GM19455 (cell line): ENCODE data around the gene MOV10.
"Not testable (repeated sequence)": the region's sequence is repeated elsewhere in the genome, so short reads cannot be mapped to it uniquely, and the experiment has no call there.

Experiments used
- ATAC-seq: cut with Tn5 transposase; IDR thresholded peaks from one replicate; pipeline ENCODE4 v1.9.1; 2021; ENCODE audit not compliant: unreplicated experiment

The MOV10 gene, protein sequence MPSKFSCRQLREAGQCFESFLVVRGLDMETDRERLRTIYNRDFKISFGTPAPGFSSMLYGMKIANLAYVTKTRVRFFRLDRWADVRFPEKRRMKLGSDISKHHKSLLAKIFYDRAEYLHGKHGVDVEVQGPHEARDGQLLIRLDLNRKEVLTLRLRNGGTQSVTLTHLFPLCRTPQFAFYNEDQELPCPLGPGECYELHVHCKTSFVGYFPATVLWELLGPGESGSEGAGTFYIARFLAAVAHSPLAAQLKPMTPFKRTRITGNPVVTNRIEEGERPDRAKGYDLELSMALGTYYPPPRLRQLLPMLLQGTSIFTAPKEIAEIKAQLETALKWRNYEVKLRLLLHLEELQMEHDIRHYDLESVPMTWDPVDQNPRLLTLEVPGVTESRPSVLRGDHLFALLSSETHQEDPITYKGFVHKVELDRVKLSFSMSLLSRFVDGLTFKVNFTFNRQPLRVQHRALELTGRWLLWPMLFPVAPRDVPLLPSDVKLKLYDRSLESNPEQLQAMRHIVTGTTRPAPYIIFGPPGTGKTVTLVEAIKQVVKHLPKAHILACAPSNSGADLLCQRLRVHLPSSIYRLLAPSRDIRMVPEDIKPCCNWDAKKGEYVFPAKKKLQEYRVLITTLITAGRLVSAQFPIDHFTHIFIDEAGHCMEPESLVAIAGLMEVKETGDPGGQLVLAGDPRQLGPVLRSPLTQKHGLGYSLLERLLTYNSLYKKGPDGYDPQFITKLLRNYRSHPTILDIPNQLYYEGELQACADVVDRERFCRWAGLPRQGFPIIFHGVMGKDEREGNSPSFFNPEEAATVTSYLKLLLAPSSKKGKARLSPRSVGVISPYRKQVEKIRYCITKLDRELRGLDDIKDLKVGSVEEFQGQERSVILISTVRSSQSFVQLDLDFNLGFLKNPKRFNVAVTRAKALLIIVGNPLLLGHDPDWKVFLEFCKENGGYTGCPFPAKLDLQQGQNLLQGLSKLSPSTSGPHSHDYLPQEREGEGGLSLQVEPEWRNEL

GRCh38 chr1:112674440-112674985 lies at the start of gene MOV10:
MOV10 (plus strand) TSS chr1:112674659; CDS start chr1:112674913, 254 bp downstream.
- peak; percentile 78 for ATAC-seq

GRCh38 chr1:112625696-112626095 lies 48.8 kb upstream of the MOV10 start:
- no peak for ATAC-seq

DNA sequence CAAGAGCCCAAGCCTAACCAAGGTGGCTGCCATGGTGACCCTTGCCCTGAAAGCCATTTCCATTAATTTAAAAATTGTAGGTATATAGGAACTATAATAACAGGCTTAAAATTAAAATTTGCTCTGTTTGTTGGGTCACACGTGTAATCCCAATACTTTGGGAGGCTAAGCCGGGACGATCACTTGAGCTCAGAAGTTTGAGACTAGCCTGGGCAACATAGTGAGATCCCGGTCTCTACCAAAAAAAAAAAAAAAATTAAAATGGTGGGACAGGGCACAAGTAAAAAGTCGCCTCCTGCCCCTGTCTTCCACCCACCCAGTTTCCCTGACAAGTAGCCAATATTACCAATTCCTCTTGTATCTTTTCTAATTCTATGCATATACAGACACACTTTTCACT lies 48.3 kb upstream of the MOV10 start:
- ATAC-seq, result no peak

DNA sequence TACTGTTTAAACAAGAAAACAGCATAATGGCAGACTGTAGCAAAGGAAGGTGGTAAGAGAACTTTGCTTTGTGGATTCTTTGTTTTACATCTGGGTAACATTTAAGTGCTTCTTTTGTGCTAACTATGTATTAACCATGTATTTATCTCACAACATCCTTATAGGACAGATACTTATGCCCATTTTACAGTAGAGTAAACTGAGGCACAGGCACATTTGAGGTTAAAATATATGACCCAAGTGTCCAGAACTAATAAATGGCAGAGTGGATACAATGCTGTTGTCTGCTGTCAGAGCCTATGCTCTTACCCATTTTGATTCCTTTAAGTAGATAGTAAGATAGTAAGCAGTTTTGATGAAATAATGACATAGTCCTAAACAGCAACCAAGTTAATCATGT lies 47.6 kb upstream of the MOV10 start:
- no peak for ATAC-seq

DNA sequence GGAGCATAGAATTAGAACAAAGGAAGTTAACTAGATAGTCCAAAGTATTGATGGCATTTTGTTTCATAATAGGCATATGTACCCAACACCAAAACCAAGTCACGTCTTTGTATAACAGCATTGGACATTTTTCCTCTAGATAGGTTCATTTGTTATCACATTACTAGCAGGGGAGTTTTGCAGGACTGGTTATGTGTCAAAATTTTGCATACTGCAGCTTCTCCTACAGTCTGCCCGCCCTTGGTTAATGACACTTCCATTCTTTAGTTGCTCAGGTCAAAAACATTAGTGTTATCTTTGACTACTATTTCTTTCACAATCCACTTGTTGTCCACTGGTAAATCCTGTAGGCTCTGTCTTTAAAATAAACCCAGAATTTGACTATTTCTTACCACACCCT lies 45.9 kb upstream of the MOV10 start:
- ATAC-seq, result no peak

DNA sequence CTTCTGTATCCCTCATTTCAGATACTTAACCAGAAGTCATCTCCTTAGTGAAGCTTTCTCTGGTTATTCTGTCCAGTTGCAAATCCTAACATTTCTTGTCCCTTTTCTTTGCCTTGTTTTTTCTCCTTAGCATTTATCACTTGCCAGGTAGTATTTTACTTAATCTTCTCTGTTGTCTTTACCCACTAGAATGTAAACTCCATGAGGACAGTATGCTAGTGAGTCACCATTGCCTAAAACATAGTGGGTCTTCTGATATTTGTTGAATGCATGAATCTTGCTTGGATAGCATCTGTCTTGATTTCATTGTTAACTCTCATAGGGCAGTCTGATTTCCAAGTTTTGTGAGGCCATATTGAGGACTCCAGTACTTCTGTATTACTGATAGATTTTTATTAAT lies 45.2 kb upstream of the MOV10 start:
- no peak for ATAC-seq

DNA sequence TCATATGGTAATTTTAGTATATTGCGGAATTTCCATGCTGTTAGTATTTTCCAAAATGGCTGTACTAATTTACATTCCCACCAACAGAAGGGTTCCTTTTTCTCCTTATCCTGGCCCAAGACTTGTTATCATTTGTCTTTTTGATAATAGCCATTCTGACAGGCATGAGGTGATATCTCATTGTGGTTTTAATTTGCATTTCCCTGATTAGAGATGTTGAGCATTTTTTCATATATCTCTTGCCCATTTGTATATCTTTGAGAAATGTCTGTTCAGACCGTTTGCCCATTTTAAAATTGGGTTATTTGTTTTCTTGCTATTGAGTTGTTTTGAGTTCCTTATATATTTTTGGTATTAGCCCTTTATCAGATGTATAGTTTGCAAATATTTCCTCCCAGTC lies 40.8 kb upstream of the MOV10 start:
- ATAC-seq, result no peak

DNA sequence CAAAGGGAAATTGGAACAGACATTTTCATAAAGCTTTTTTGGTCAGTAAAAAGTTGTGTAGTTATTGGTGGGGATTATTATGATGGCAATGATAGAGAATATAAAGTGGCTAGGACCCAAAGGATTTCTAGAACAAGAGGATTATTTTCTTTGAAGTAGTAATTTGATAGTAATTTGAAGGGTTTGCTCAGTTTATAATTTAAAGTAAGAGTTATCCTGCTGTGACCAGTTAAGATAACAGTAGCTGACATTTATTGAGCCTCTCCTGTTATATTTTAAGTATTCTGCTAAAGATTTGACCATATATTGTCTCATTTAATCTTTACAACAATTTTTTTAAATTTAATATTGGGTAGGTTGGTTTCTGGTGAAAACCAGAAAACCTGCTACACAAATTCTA lies 40.1 kb upstream of the MOV10 start:
- ATAC-seq, result no peak

DNA sequence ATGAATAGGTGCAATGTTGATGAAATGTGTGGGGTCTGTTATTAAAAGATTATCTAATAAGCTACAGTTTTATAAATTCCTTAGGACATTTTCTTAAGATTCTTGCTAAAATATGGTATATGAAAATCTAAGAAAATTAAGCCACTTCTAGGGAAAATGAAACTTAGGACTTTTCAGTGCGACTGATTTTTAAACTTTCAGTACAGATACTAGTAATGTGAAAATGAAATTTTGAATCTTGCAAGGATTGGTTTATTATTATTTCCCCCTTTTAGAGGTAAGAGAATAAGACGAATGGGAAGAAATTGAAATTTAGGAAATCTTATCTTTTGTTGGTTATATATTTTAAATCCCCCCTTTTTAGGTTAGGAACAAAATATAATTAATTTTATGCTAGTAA lies 38.4 kb upstream of the MOV10 start:
- ATAC-seq, result no peak

- ATAC-seq, result no peak
These were observed 37.7 kb upstream of the MOV10 start for GRCh38 chr1:112636597-112637253.

DNA sequence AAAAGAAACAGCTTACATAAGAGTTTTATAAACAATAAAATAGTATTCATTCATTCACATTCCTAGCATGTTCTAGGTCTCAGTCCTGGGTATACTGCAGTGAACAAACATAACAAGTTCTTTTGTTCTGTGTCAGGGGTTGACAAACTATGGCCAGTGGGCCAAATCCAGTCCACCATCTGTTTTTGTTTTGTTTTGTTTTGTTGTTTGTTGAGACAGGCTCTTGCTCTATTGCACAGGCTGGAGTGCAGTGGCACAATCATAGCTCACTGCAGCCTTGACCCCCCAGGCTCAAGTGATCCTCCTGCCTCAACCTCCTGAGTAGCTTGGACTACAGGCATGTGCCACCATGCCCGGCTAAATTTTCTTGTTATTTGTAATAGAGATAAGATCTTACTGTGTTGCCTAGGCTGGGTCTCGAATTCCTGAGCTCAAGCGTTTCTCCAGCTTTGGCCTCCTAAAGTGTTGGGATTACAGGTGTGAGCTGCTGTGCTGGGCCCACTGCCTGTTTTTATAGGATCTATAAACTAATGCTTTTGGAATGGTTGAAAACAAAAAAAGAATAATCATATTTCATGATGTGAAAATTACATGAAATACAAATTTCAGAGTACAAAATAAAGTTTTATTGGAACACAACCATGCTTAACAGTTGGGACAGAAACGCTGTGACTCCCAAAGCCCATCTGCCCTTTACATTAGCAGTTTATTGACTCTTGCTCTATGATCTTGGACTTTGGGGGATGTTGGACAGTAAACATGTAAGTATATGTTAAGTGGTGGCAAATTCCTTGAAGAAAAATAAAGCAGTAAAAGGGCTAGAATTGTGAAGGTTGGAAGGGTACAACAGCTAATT lies 37.0 kb upstream of the MOV10 start:
- ATAC-seq, result no peak

- no peak for ATAC-seq
These were observed 36.4 kb upstream of the MOV10 start for GRCh38 chr1:112638110-112638428.

GRCh38 chr1:112640437-112640836 lies 34.0 kb upstream of the MOV10 start:
- not testable (repeated sequence) for ATAC-seq

DNA sequence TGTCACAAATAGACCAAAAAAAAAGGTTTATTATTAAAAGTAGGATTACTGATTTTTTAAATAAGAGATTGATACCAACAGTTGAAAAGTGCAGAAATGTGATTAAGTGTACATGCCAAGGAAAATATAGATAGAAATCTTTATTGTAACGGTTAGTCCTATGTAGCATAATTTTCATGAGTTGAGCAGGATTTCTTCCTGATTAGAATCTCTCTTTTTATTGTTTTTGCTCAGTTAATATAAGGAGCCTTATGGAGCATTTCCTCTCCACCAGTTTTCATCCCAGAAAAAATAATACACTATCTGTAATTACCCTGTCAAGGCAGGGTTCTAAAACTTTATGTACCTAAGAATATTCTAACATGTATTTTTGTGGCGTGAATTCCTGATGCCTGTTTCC lies 31.4 kb upstream of the MOV10 start:
- no peak for ATAC-seq

GRCh38 chr1:112646225-112646624 lies 28.2 kb upstream of the MOV10 start:
- no peak for ATAC-seq

GRCh38 chr1:112651205-112651604 lies 23.3 kb upstream of the MOV10 start:
- ATAC-seq, result no peak

DNA sequence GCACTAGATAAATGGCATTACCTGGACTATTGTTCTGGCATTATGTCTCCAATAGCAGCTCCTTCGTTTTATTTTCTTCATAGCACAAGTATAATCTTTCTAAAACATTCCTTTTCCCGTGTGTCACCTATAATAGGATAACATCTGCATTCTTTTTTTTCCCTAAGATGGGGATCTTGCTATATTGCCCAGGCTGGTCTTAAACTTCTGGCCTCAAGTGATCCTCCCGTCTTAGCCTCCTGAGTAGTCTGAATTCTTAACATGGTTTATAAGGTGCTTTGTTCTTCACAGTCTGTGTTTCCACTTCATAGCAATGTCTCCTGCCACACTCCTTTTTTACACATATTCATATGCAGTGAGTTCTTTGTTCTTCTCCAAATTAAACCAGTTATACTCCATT lies 8.6 kb upstream of the MOV10 start:
- no peak for ATAC-seq

DNA sequence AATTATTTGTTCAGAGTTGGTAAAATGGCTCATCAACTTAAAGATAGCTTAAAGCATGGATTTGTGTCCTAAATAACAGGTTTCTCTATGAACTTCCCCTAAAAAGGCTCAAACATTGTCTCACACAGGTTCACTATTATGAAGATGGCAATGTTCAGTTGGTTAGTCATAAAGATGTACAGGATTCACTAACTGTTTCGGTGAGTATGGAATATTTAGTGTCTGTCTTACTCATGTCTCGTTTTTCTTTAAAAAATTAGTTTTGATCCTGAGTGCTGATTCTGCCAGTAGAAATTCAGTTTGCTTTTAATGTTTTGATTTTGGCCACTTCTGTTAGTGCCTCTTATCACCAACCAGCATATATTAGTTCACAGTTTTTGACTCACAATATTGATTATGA lies 7.5 kb upstream of the MOV10 start:
- ATAC-seq, result no peak

GRCh38 chr1:112672009-112672408 lies 2.5 kb upstream of the MOV10 start:
- no peak for ATAC-seq

GRCh38 chr1:112672842-112673241 lies 1.6 kb upstream of the MOV10 start:
- no peak for ATAC-seq
